IMR-90 (cell line): Measurements from ENCODE around the gene NPAS3. TPM values are rescaled to one million over a fixed set of nuclear protein-coding genes. Genes with fewer than 3 reads are reported as not detected.

Experiments used
- ATAC-seq: fragments of 200-7000 bp; cut with Tn5 transposase; 2 replicates; pipeline ENCODE4 v1.9.1; 2020; ENCODE audit warnings: low read depth, mild to moderate bottlenecking, moderate library complexity
- BruUV-seq: library from RNA; stranded (reverse); fragments of 400-500 nt; replicated peaks from 2 replicates; lab custom pipeline; 2021; lab: Mats Ljungman, UMichigan
- CTCF ChIA-PET: fragments of 300-600 bp; formaldehyde crosslinking; extraction: SDS; loops from one replicate; lab custom pipeline; 2021; ENCODE audit warnings: antibody characterized with exemption; lab: Yijun Ruan, JAX
- POLR2A ChIA-PET: fragments of 300-600 bp; sonication (Branson Sonifier 250); formaldehyde crosslinking; loops from one replicate; lab custom pipeline; 2022; ENCODE audit warnings: antibody characterized with exemption; ENCODE audit not compliant: unreplicated experiment; lab: Charles Lee
- DNase-seq: peaks from one replicate; pipeline ENCODE4 v3.0.0; 2013
- H2AFZ ChIP-seq: replicated peaks from 2 replicates; pipeline ENCODE3; 2013; ENCODE audit warnings: low read length, mild to moderate bottlenecking; ENCODE audit not compliant: poor library complexity
- H2AK5ac ChIP-seq: 2 replicates; pipeline ENCODE4 v1.6.1; 2013; ENCODE audit warnings: low read depth, low read length, inconsistent platforms
- H2AK9ac ChIP-seq: replicated peaks from 2 replicates; pipeline ENCODE3; 2013; ENCODE audit warnings: mild to moderate bottlenecking, low read depth, low read length, moderate library complexity; ENCODE audit not compliant: poor library complexity
- H2BK120ac ChIP-seq: 2 replicates; pipeline ENCODE4 v1.6.1; 2013; ENCODE audit warnings: low read depth, low read length, inconsistent platforms
- H2BK15ac ChIP-seq: 3 replicates; pipeline ENCODE4 v1.6.1; 2013; ENCODE audit warnings: low read depth, low read length, inconsistent platforms
- H2BK20ac ChIP-seq: 2 replicates; pipeline ENCODE4 v1.6.1; 2013; ENCODE audit warnings: low read depth, mild to moderate bottlenecking, inconsistent platforms, low read length, moderate library complexity
- H2BK5ac ChIP-seq: 2 replicates; pipeline ENCODE4 v1.6.1; 2013; ENCODE audit warnings: mild to moderate bottlenecking, low read depth, low read length, inconsistent platforms; ENCODE audit not compliant: poor library complexity, severe bottlenecking
- H3K14ac ChIP-seq: replicated peaks from 2 replicates; pipeline ENCODE4 v1.6.1; 2013; ENCODE audit warnings: low read depth, low read length, inconsistent platforms
- H3K18ac ChIP-seq: 2 replicates; pipeline ENCODE4 v1.6.1; 2013; ENCODE audit warnings: low read depth, low read length, control low read depth
- H3K23ac ChIP-seq: 2 replicates; pipeline ENCODE4 v1.6.1; 2013; ENCODE audit warnings: low read depth, low read length, inconsistent platforms
- H3K27ac ChIP-seq: 2 replicates; pipeline ENCODE4 v1.5.1; 2013; ENCODE audit warnings: mild to moderate bottlenecking, control low read depth, low read length; ENCODE audit not compliant: insufficient read depth
- H3K27me3 ChIP-seq: 2 replicates; pipeline ENCODE4 v1.6.1; 2013; ENCODE audit warnings: low read length; ENCODE audit not compliant: control insufficient read depth, insufficient read depth
- H3K36me3 ChIP-seq: 2 replicates; pipeline ENCODE4 v1.6.1; 2013; ENCODE audit warnings: low read length, mixed read lengths; ENCODE audit not compliant: control insufficient read depth, insufficient read depth
- H3K4ac ChIP-seq: 2 replicates; pipeline ENCODE4 v1.6.1; 2013; ENCODE audit warnings: low read depth, low read length, inconsistent platforms
- H3K4me1 ChIP-seq: 2 replicates; pipeline ENCODE4 v1.6.1; 2013; ENCODE audit warnings: low read length, mixed read lengths; ENCODE audit not compliant: control insufficient read depth, insufficient read depth
- H3K4me2 ChIP-seq: 2 replicates; pipeline ENCODE4 v1.6.1; 2013; ENCODE audit warnings: low read depth, mild to moderate bottlenecking, control low read depth, low read length, moderate library complexity
- H3K4me3 ChIP-seq: 2 replicates; pipeline ENCODE4 v1.5.1; 2013; ENCODE audit warnings: low read depth, mild to moderate bottlenecking, control low read depth, low read length, moderate library complexity; ENCODE audit not compliant: insufficient read depth
- H3K56ac ChIP-seq: 2 replicates; pipeline ENCODE4 v1.6.1; 2013; ENCODE audit warnings: low read length, inconsistent platforms; ENCODE audit not compliant: insufficient read depth; ENCODE audit errors: extremely low read depth
- H3K79me1 ChIP-seq, 2 experiments: 2 replicates each; pipeline ENCODE4 v1.6.1; 2013; ENCODE audit warnings: low read length in 2 of 2, inconsistent platforms in 1 of 2, low read depth in 1 of 2
- H3K9ac ChIP-seq: 2 replicates; pipeline ENCODE4 v1.6.1; 2013; ENCODE audit warnings: low read depth, low read length, control low read depth
- H3K9me1 ChIP-seq: 2 replicates; pipeline ENCODE4 v1.6.1; 2013; ENCODE audit warnings: low read length, inconsistent platforms; ENCODE audit not compliant: insufficient read depth
- H3K9me3 ChIP-seq: 2 replicates; pipeline ENCODE4 v1.6.1; 2013; ENCODE audit warnings: low read length; ENCODE audit not compliant: control insufficient read depth, insufficient read depth
- H4K20me1 ChIP-seq: 2 replicates; pipeline ENCODE4 v1.6.1; 2013; ENCODE audit warnings: low read length, inconsistent platforms; ENCODE audit not compliant: insufficient read depth
- H4K5ac ChIP-seq: 2 replicates; pipeline ENCODE4 v1.6.1; 2013; ENCODE audit warnings: mild to moderate bottlenecking, low read depth, low read length, control low read depth
- H4K8ac ChIP-seq, 2 experiments: 2 replicates each; pipeline ENCODE4 v1.6.1; 2013; ENCODE audit warnings: low read depth in 2 of 2, low read length in 2 of 2, control low read depth in 1 of 2, inconsistent platforms in 1 of 2
- H4K91ac ChIP-seq: 2 replicates; pipeline ENCODE4 v1.6.1; 2013; ENCODE audit warnings: low read depth, low read length, inconsistent platforms; ENCODE audit not compliant: insufficient read depth
- MAFK ChIP-seq: IDR thresholded peaks from 2 replicates; pipeline ENCODE4 v1.6.1; 2012; ENCODE audit warnings: low read depth, low read length, improper control_type of control experiment
- NFE2L2 ChIP-seq: fragments of 150-350 bp; IDR thresholded peaks from 2 replicates; pipeline ENCODE4 v1.6.1; 2016; ENCODE audit warnings: low read depth, mild to moderate bottlenecking, low read length
- RCOR1 ChIP-seq: IDR thresholded peaks from 2 replicates; pipeline ENCODE4 v1.6.1; 2012; ENCODE audit warnings: mild to moderate bottlenecking, low read length, improper control_type of control experiment; ENCODE audit not compliant: insufficient replicate concordance
- SMC3 ChIP-seq: fragments of 150-350 bp; IDR thresholded peaks from 2 replicates; pipeline ENCODE4 v1.6.1; 2016; ENCODE audit warnings: low read depth, mild to moderate bottlenecking, antibody characterized with exemption, low read length, moderate library complexity
- WGBS, 2 experiments: methylation state at CpG; one replicate each; pipeline versions ENCODE4 v1.1.5 to v1.1.7; 2013; ENCODE audit warnings: missing lambda C conversion rate in 2 of 2; ENCODE audit not compliant: insufficient read length in 1 of 2; ENCODE audit errors: extremely low coverage in 2 of 2; 5-methylcytosine and 5-hydroxymethylcytosine counted together
- dilution Hi-C: fragments of 300-500 bp; cut with HindIII; formaldehyde crosslinking; loops from one replicate; pipeline ENCODE4 v1.14.3; 2018; ENCODE audit warnings: low sequenced_read_pairs; ENCODE audit not compliant: unreplicated experiment
- in situ Hi-C: fragments of 300-500 bp; cut with MboI; formaldehyde crosslinking; loops from 3 replicates; pipeline ENCODE4 v1.14.3; 2019; ENCODE audit warnings: low sequenced_read_pairs, inconsistent platforms, mixed read lengths
- intact Hi-C: fragments of 100-400 bp; cut with micrococcal nuclease; formaldehyde crosslinking; loops from 2 replicates; pipeline ENCODE4 v1.10.0; 2022
- polyA plus RNA-seq, 3 experiments: library from polyadenylated mRNA; depleted of rRNA; stranded (reverse); fragments of >200 nt; gene quantifications; 2 replicates each; pipeline ENCODE4 v1.2.3, GENCODE V29; 2012; ENCODE audit warnings: low replicate concordance in 1 of 3
- total RNA-seq: library from RNA; depleted of rRNA; stranded (reverse); fragments of >200 nt; gene quantifications from 2 replicates; pipeline ENCODE4 v1.2.3, GENCODE V29; 2012
- TF ChIP-seq, protein P1 (sequence below): conservative IDR thresholded peaks from 2 replicates; pipeline ENCODE4 v1.5.1; 2012; ENCODE audit warnings: mild to moderate bottlenecking, low read depth, low read length, improper control_type of control experiment
- TF ChIP-seq, protein P2 (sequence below): fragments of 150-350 bp; IDR thresholded peaks from 2 replicates; pipeline ENCODE4 v1.6.1; 2017; ENCODE audit warnings: mild to moderate bottlenecking, antibody characterized with exemption, low read length, low read depth

The NPAS3 gene
- total and polyA plus RNA-seq, 2 of the 4 experiments (the other 2 are of a cell fraction) = not detected

DNA sequence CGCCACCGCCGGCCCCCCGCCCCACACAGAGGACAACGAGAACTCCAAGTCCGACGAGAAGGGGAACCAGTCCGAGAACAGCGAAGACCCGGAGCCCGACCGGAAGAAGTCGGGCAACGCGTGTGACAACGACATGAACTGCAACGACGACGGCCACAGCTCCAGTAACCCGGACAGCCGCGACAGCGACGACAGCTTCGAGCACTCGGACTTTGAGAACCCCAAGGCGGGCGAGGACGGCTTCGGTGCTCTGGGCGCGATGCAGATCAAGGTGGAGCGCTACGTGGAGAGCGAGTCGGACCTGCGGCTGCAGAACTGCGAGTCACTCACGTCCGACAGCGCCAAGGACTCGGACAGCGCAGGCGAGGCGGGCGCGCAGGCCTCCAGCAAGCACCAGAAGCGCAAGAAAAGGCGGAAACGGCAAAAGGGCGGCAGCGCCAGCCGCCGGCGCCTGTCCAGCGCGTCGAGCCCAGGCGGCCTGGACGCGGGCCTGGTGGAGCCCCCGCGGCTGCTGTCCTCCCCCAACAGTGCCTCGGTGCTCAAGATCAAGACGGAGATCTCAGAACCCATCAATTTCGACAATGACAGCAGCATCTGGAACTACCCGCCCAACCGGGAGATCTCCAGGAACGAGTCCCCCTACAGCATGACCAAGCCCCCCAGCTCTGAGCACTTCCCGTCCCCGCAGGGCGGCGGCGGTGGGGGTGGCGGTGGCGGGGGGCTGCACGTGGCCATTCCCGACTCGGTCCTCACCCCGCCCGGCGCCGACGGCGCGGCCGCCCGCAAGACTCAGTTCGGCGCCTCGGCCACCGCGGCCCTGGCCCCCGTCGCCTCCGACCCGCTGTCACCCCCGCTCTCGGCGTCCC is 861.3 kb downstream of the NPAS3 start:
- in situ Hi-C loops (no loop called here), dilution Hi-C loops (loop anchor here (25.0 kb wide), 1 partner anchor 1213 kb away; no protein-coding TSS in a partner anchor), intact Hi-C loops (loop anchor here (10.0 kb wide), 1 partner anchor 785 kb away; no protein-coding TSS in a partner anchor)
- Histone ChIP-seq H3K23ac (no peak overlapping the region), H3K27ac (no peak overlapping the region), H3K18ac (no peak overlapping the region), H3K36me3 (no peaks in the 10 kb centered on the region), H3K4ac (no peak overlapping the region), H2AK5ac (no peak overlapping the region), H4K8ac (no peak overlapping the region), H4K91ac (no peak overlapping the region), H3K56ac (no peak overlapping the region), H4K20me1 (no peaks in the 10 kb centered on the region), H3K14ac (no peak overlapping the region), H3K9ac (no peak overlapping the region), H4K5ac (no peak overlapping the region), H2BK20ac (no peak overlapping the region), H3K27me3 (peaks cover 15% of the 10 kb centered on the region), H2BK15ac (no peak overlapping the region), H3K9me3 (0 out of 2 replicates have a peak, but pooled peaks cover 4% of the 10 kb centered on the region), H3K79me1 (no peaks in the 10 kb centered on the region), H2BK5ac (no peak overlapping the region), H3K4me1 (no peaks in the 10 kb centered on the region), H3K4me2 (no peak overlapping the region), H2BK120ac (no peak overlapping the region), H3K9me1 (no peaks in the 10 kb centered on the region), H2AFZ (peak overlapping the region; percentile 58), H2AK9ac (no peak overlapping the region), H3K4me3 (no peak overlapping the region)
- BruUV-seq = no TSS peak
- ATAC-seq = no peak
- WGBS, 2 experiments = 24% methylated on average over 42 of the region's 100 CpGs; no CpG with 5 or more reads in 1 of the 2 experiments
- no peak for DNase-seq
- POLR2A ChIA-PET = no interaction called here
- CTCF ChIA-PET = no interaction called here
- TF ChIP-seq RCOR1 = no peak
- no peak for TF ChIP-seq MAFK
- TF ChIP-seq NFE2L2 = no peak
- TF ChIP-seq, protein P1, sequence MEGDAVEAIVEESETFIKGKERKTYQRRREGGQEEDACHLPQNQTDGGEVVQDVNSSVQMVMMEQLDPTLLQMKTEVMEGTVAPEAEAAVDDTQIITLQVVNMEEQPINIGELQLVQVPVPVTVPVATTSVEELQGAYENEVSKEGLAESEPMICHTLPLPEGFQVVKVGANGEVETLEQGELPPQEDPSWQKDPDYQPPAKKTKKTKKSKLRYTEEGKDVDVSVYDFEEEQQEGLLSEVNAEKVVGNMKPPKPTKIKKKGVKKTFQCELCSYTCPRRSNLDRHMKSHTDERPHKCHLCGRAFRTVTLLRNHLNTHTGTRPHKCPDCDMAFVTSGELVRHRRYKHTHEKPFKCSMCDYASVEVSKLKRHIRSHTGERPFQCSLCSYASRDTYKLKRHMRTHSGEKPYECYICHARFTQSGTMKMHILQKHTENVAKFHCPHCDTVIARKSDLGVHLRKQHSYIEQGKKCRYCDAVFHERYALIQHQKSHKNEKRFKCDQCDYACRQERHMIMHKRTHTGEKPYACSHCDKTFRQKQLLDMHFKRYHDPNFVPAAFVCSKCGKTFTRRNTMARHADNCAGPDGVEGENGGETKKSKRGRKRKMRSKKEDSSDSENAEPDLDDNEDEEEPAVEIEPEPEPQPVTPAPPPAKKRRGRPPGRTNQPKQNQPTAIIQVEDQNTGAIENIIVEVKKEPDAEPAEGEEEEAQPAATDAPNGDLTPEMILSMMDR = no peak
- TF ChIP-seq, protein P2, sequence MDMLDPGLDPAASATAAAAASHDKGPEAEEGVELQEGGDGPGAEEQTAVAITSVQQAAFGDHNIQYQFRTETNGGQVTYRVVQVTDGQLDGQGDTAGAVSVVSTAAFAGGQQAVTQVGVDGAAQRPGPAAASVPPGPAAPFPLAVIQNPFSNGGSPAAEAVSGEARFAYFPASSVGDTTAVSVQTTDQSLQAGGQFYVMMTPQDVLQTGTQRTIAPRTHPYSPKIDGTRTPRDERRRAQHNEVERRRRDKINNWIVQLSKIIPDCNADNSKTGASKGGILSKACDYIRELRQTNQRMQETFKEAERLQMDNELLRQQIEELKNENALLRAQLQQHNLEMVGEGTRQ = no peak
- no peak for TF ChIP-seq SMC3
